ENCODE results near the gene FBXW7. TPM values are rescaled to one million over a fixed set of nuclear protein-coding genes. Genes with fewer than 3 reads are reported as not detected.
A peak's percentile ranks its signal among the peaks of the same experiment; 100 is the strongest.

Gene FBXW7
- total RNA-seq, 1 experiment from 2014 or later = 23.0 TPM

DNA sequence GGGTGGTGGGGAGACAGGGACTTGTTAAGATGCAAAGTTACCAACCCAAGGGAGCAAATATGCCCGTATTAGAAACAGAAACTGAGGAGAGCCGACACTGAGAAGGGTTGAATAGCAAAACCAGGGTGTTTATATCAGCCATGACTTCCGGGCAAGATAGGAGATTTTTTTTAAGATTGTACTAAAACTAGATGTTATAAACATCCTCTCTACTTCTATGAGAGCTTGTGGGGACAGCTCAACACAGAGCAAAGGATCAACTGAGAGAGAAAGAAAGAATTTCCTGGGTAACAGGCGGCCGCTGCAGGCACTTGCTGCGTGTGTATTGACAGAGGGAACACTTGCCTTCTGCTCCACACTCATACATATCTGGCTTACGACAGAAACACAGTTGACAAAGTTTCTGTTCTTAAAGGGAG lies 49.1 kb upstream of the FBXW7 start:
- Histone ChIP-seq H2AFZ (ENCODE audit: low read depth, low read length, poor library complexity, severe bottlenecking) (peak overlapping the region; percentile 25), H3K4me1 (ENCODE audit: control insufficient read depth in 1 of 2, insufficient read depth in 2 of 2, low read length in 2 of 2) (no peaks in the 10 kb centered on the region), H3K27ac (ENCODE audit: low read depth, low read length) (no peak overlapping the region), H3K79me2 (ENCODE audit: insufficient read depth, low read length) (no peaks in the 10 kb centered on the region), H3K36me3 (ENCODE audit: control insufficient read depth in 1 of 2, insufficient read depth in 2 of 2, low read length in 2 of 2) (no peaks in the 10 kb centered on the region), H3K4me2 (ENCODE audit: low read length) (no peak overlapping the region), H4K20me1 (ENCODE audit: insufficient read depth) (no peaks in the 10 kb centered on the region), H3K4me3 (replicated peaks in 1 of 2; ENCODE audit: low read depth in 1 of 2, low read length in 2 of 2) (no peak overlapping the region), H3K9me2 (ENCODE audit: insufficient read depth) (no peaks in the 10 kb centered on the region), H3K9ac (ENCODE audit: low read length) (no peak overlapping the region), H3K9me3 (ENCODE audit: control insufficient read depth in 1 of 2, insufficient read depth in 1 of 2, low read depth in 1 of 2, low read length in 2 of 2) (no peaks in the 10 kb centered on the region), H3K27me3 (ENCODE audit: insufficient read depth, low read length) (no peaks in the 10 kb centered on the region)
- TF ChIP-seq POLR2AphosphoS5 (IDR thresholded peaks at IDR 0.05; ENCODE audit: low read depth, low read length) = no peak
- no peak for TF ChIP-seq ELF1 (IDR thresholded peaks at IDR 0.05; ENCODE audit: borderline replicate concordance, low read depth)
- TF ChIP-seq CBX3 (IDR thresholded peaks at IDR 0.05; ENCODE audit: low read depth) = no peak
- TF ChIP-seq POLR2A (IDR thresholded peaks at IDR 0.05; ENCODE audit: borderline replicate concordance, extremely low read depth, insufficient read depth, insufficient read length) = no peak
- no peak for TF ChIP-seq CEBPB (IDR thresholded peaks at IDR 0.05; ENCODE audit: low read depth)
- no peak for TF ChIP-seq MAX (IDR thresholded peaks at IDR 0.05)
- TF ChIP-seq ATF3 (IDR thresholded peaks at IDR 0.05) = no peak
- TF ChIP-seq TCF7L2 (IDR thresholded peaks at IDR 0.05; ENCODE audit: borderline replicate concordance, extremely low read depth, insufficient read depth, insufficient read length) = no peak
- TF ChIP-seq FOSL1 (IDR thresholded peaks at IDR 0.05; ENCODE audit: low read depth) = no peak
- TF ChIP-seq, protein P1, sequence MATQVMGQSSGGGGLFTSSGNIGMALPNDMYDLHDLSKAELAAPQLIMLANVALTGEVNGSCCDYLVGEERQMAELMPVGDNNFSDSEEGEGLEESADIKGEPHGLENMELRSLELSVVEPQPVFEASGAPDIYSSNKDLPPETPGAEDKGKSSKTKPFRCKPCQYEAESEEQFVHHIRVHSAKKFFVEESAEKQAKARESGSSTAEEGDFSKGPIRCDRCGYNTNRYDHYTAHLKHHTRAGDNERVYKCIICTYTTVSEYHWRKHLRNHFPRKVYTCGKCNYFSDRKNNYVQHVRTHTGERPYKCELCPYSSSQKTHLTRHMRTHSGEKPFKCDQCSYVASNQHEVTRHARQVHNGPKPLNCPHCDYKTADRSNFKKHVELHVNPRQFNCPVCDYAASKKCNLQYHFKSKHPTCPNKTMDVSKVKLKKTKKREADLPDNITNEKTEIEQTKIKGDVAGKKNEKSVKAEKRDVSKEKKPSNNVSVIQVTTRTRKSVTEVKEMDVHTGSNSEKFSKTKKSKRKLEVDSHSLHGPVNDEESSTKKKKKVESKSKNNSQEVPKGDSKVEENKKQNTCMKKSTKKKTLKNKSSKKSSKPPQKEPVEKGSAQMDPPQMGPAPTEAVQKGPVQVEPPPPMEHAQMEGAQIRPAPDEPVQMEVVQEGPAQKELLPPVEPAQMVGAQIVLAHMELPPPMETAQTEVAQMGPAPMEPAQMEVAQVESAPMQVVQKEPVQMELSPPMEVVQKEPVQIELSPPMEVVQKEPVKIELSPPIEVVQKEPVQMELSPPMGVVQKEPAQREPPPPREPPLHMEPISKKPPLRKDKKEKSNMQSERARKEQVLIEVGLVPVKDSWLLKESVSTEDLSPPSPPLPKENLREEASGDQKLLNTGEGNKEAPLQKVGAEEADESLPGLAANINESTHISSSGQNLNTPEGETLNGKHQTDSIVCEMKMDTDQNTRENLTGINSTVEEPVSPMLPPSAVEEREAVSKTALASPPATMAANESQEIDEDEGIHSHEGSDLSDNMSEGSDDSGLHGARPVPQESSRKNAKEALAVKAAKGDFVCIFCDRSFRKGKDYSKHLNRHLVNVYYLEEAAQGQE (IDR thresholded peaks at IDR 0.05; ENCODE audit: low read depth) = no peak
- TF ChIP-seq EGR1 (IDR thresholded peaks at IDR 0.05; ENCODE audit: low read depth) = no peak
- ChIA-PET CTCF (no interaction called here), POLR2A (no interaction called here), RAD21 (ENCODE audit: low non-redundant PET in 1 of 2, low total read pairs in 2 of 2, uncharacterized antibody in 2 of 2, unreplicated experiment in 2 of 2) (no interaction called here)
- intact Hi-C loops (cut with micrococcal nuclease) = no loop called here
- no peak for DNase-seq (ENCODE audit: low read depth, low spot score)
- no peak for ATAC-seq
- BruUV-seq (replicated peaks) = no TSS peak

Data from HCT116 (cell line).